Measurements from ENCODE around the gene WBP11.

Gene WBP11

DNA sequence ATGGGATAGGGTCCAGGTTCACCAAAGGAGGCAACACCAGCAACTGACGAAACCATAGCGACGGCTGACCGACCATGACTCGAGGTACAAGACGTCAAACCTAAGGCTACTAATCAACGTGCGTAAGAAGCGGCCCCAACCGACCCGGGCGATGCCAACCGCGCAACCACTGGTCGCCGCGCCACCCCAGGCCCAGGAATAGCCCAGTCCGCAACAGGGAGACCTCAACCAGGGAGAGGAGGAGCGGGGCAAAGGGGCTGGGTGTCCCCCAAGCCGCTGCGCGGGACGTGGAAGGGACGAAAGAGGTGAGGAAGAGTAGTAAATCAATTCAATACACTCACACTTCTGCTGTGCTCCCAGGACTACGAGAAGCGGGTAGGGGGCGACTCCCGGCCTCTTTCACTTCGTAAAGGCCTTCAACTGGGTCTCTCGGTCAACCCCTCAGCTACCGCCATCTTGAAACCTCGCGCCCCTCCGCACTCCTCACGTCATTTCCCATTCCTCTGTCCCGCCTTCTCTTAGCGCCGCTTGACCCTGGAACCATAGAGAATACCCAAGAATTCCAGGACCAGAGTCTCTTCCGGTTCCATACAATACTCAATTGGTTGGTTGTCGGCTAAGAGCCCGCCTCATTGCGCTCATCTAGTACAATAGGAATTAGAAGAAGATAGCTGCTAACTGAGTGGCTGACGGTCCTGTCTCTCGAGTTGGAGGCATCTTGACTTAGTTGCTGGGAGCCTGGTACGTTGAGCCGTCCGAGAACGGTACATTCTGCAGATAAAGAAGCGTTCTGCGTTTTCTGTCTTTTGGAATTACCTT is at the start of gene WBP11, which contains the start of gene C12orf60:
TSS of gene WBP11 (minus strand) at position 468 of the 819 bp plus-strand sequence. CDS start 2,095 bp downstream, outside the sequence.
TSS of gene C12orf60 (plus strand) at position 660 of the 819 bp plus-strand sequence. CDS start 19,266 bp downstream, outside the sequence.
- peak; percentile 98 for DNase-seq

DNA sequence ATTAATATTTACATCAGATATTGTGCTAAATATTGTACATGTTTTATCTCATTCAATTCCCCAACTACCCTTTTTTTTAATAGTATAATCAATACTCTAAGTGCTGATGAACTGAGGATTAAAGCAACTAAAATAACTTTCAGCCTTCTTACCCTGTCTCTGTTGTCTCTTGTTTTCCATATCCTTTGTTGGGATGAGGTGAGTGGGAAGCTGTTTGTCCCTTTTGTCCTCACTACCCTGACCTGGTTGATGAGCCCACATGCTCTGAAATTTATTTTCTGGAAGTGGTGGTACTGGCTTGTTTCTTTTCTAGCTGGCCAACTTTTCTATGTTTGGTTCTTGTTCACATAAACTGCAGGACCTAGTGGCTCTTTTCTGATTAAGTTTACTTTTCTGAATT is 49.6 kb upstream of the WBP11 start:
- DNase-seq, result no peak

GRCh38 chr12:14850929-14851663 is 47.8 kb upstream of the WBP11 start:
- no peak for DNase-seq

DNA sequence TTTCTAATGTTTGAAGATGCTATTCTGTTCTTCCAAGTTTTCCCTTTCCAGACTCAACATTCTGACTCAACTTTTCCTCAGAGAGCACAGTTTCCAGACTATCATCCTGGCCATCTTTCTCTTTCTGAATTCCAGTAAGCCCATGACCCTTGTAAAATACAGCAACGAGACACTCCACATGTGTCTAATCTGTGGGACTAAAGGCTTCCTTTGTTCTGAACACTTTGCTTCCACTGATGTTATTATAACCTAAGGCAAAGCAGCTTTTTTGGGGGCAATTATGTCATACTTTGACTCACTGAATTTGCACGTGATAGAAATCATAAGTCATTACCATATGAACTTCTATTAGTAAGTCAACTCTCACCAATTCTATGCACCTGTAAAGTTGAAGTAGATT is 46.4 kb upstream of the WBP11 start:
- no peak for DNase-seq

GRCh38 chr12:14846876-14847580 is 43.8 kb upstream of the WBP11 start:
- DNase-seq, result no peak

- no peak for DNase-seq
These were observed 42.8 kb upstream of the WBP11 start for GRCh38 chr12:14846042-14846587.

DNA sequence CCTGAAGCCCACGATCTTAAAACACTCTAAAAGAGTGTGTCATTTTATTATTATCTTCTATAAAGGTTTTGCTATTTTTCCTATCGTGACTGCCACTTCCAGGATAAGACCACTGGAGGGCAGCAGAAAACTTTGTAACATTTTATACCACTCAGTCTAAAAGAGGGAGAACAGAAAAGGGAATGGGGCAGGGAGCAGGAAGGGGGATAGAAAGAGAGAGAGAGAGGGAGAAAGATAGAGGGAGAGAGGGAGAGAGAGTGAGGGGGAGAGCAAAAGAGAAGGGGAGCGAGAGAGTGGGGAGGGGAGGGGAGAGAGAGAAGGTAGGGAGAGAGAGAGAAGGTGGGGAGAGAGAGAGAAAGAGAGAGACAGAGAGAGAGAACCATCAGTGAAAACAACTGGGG is 42.1 kb upstream of the WBP11 start:
- peak; percentile 51 for DNase-seq

- no peak for DNase-seq
These were observed 41.1 kb upstream of the WBP11 start for GRCh38 chr12:14844401-14844800.

GRCh38 chr12:14843425-14843887 is 40.2 kb upstream of the WBP11 start, which contains the start of gene ART4:
Gene ART4 (minus strand): TSS chr12:14843526. CDS start chr12:14843113, 413 bp downstream.
- no peak for DNase-seq

DNA sequence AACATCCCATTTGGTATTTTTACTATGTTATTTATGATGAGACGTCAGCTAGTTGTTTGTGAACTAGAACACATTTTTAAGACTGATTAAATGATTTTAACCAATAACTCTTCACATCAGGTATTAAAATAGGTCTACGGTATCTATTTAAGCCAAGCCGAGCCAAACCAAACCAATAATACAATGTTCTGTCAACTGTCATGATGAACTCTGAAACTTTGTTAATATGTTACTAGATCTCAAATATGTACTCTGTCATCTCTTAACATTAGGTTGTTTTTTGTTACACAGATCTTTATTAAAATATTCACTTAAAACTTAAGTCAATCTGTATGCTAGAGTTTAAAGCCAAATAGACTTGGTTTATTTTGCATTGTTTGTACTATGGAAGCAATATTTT is 39.0 kb upstream of the WBP11 start:
- no peak for DNase-seq

DNA sequence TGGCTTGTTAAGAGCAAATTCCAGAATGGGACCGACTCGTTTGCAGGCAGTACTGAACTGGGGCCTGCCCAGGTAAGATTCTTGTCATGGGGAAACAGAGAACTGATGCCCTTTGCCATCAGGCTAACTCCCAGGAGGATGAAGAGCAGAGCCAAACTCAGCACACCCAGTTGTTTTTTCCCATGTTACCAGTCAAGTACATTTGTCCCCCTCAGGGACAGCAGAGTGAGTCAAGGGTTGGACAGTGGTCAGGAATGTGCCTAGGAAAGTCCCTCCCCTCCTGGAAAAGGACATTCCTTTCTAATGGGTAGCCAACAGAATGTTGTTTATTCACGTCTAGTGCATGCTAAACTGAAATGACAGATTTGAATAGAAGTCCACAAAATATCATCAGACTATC is 38.5 kb upstream of the WBP11 start:
- DNase-seq, result no peak

DNA sequence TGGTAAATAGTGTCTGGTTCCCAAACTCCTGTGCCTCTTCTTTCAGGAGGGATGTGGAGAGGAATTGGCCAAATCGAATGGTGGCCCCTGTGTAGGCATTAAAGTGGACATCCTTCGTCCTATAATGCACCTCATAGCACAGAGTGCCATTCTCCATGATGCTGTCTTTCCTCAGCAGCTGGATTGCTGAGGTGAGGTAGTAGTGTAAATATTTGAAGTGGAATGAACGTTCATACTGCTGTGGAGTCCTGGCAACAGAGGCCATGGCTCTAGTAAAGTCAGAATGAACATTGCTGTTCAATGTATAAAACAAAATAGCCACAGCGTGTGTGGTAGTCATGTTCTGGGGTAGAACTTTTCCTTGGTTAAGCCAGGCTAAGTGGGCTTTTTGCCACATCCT is 37.3 kb upstream of the WBP11 start:
- peak; percentile 29 for DNase-seq

GRCh38 chr12:14839262-14839661 is 36.0 kb upstream of the WBP11 start:
- DNase-seq, result no peak

- no peak for DNase-seq
These were observed 33.3 kb upstream of the WBP11 start for GRCh38 chr12:14836336-14837210.

GRCh38 chr12:14834509-14834908 is 31.2 kb upstream of the WBP11 start:
- no peak for DNase-seq

DNA sequence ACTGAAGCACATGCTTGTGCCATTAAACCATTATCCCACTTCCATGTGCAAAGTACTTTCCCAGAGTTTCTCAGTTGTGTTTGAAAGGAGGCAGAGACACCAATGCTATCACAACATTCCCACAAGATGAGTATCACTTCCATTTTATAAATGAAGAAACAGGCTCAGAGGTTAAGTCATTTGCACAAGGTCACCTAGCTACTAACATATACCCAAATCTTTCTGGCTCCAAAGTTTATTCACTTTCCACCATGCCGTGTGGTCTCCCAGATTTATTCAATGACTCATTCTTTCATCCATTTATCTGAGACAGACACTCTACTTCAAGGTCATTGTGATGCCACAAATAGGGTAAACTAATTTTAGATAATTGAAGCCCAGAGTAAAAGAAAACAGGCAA is 30.7 kb upstream of the WBP11 start:
- no peak for DNase-seq

- DNase-seq, result no peak
These were observed 30.1 kb upstream of the WBP11 start for GRCh38 chr12:14833336-14833735.

GRCh38 chr12:14828892-14829291 is 25.6 kb upstream of the WBP11 start:
- DNase-seq, result no peak

DNA sequence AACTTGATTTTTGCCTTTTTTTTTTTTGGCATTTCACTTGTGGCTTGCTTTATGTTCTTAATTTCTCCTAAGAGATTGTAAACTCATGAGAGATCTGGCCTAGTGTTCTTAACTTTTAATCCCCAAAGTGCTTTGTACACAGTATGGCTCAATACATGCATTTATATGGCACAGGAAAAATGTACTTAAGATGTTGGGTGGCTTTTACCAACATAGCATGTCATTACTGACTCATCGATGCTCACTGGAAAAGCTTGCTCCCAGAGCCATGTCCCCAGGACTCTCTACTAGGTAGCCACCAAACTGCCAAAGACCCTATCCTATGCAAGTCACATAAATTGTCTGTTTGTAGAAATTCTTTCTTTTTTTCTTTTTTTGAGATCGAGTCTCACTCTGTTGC is 23.8 kb upstream of the WBP11 start:
- no peak for DNase-seq

DNA sequence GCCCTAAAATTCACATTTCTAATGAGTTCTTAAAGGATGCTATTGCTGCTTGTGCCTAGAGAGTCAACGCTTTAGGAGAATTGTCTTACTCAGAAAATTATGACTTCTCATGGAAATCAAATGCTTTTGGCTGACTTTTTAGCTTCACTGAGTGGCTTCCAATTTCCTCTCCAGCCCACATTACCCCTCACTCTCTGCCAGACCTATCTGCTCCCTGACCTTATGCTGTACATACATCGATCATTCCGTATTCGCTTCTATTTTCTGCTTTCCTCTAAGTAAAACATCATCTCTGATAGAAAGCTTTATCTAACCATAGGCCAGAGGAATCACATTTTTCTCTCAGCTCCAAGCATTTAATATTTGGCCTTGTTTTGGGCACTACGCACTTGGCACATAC is 23.2 kb upstream of the WBP11 start:
- no peak for DNase-seq

- no peak for DNase-seq
These were observed 22.0 kb upstream of the WBP11 start for GRCh38 chr12:14825256-14825655.

Measured in NCI-H510A treated with DMSO at 0.1 percent for 48 hours (cell line).